ENCODE results near the gene RAD51D. TPM values are rescaled to one million over a fixed set of nuclear protein-coding genes. Genes with fewer than 3 reads are reported as not detected.

Gene RAD51D
- polyA plus RNA-seq, 1 donor from 2014 or later, result 19.0 TPM

DNA sequence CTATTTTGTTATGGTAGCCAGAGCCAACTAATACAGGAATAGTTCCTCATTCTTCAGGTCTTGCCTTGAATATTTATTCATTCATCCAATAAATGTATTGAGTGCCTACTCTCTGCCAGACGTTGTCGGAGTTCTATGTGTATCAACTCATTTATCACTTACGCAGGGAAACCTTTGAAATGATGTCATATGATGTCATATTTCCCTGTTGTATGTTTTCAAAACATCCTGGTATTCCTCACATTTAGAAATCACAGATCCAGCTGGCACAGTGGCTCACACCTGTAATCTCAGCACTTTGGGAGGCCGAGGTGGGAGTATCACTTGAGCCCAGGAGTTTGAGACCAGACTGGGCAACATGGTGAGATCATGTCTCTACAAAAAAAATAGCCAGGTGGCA, 25.2 kb upstream of the RAD51D start:
- Histone ChIP-seq H3K27me3 (ENCODE audit: insufficient read depth, low read depth, low read length) (no peaks in the 10 kb centered on the region), H3F3A (ENCODE audit: insufficient read depth, low read length, poor library complexity, severe bottlenecking) (no peaks in the 10 kb centered on the region), H3K9me2 (ENCODE audit: insufficient read depth, low read length) (no peaks in the 10 kb centered on the region), H3K79me2 (replicated peaks; ENCODE audit: insufficient read depth, low read length) (peaks cover 10% of the 10 kb centered on the region), H3K4me2 (ENCODE audit: low read length) (no peak overlapping the region), H4K20me1 (ENCODE audit: insufficient read depth) (no peaks in the 10 kb centered on the region), H3K4me3 (ENCODE audit: low read length) (no peak overlapping the region), H2AFZ (ENCODE audit: low read depth, low read length) (no peak overlapping the region), H3K9me3 (ENCODE audit: low read length) (no peaks in the 10 kb centered on the region), H3K36me3 (ENCODE audit: insufficient read depth, low read length) (no peaks in the 10 kb centered on the region), H3K9ac (ENCODE audit: low read length) (no peak overlapping the region), H3K27ac (ENCODE audit: low read length) (no peak overlapping the region)
- TF ChIP-seq EP300 (conservative IDR thresholded peaks at IDR 0.05; ENCODE audit: poor library complexity, severe bottlenecking) (no peak), SMC3 (conservative IDR thresholded peaks at IDR 0.05; ENCODE audit: poor library complexity) (no peak), TAF1 (IDR thresholded peaks at IDR 0.05; ENCODE audit: low read depth) (no peak), MXI1 (conservative IDR thresholded peaks at IDR 0.05; ENCODE audit: poor library complexity, severe bottlenecking) (no peak), EZH2 (IDR thresholded peaks at IDR 0.05; ENCODE audit: borderline replicate concordance, insufficient read depth, low read length, poor library complexity, severe bottlenecking) (no peak), RAD21 (conservative IDR thresholded peaks at IDR 0.05) (no peak), POLR2AphosphoS5 (IDR thresholded peaks at IDR 0.05) (no peak)
- TF ChIP-seq, protein P1, sequence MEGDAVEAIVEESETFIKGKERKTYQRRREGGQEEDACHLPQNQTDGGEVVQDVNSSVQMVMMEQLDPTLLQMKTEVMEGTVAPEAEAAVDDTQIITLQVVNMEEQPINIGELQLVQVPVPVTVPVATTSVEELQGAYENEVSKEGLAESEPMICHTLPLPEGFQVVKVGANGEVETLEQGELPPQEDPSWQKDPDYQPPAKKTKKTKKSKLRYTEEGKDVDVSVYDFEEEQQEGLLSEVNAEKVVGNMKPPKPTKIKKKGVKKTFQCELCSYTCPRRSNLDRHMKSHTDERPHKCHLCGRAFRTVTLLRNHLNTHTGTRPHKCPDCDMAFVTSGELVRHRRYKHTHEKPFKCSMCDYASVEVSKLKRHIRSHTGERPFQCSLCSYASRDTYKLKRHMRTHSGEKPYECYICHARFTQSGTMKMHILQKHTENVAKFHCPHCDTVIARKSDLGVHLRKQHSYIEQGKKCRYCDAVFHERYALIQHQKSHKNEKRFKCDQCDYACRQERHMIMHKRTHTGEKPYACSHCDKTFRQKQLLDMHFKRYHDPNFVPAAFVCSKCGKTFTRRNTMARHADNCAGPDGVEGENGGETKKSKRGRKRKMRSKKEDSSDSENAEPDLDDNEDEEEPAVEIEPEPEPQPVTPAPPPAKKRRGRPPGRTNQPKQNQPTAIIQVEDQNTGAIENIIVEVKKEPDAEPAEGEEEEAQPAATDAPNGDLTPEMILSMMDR (IDR thresholded peaks at IDR 0.05; ENCODE audit: poor library complexity, severe bottlenecking), result no peak
- TF ChIP-seq, protein P2, sequence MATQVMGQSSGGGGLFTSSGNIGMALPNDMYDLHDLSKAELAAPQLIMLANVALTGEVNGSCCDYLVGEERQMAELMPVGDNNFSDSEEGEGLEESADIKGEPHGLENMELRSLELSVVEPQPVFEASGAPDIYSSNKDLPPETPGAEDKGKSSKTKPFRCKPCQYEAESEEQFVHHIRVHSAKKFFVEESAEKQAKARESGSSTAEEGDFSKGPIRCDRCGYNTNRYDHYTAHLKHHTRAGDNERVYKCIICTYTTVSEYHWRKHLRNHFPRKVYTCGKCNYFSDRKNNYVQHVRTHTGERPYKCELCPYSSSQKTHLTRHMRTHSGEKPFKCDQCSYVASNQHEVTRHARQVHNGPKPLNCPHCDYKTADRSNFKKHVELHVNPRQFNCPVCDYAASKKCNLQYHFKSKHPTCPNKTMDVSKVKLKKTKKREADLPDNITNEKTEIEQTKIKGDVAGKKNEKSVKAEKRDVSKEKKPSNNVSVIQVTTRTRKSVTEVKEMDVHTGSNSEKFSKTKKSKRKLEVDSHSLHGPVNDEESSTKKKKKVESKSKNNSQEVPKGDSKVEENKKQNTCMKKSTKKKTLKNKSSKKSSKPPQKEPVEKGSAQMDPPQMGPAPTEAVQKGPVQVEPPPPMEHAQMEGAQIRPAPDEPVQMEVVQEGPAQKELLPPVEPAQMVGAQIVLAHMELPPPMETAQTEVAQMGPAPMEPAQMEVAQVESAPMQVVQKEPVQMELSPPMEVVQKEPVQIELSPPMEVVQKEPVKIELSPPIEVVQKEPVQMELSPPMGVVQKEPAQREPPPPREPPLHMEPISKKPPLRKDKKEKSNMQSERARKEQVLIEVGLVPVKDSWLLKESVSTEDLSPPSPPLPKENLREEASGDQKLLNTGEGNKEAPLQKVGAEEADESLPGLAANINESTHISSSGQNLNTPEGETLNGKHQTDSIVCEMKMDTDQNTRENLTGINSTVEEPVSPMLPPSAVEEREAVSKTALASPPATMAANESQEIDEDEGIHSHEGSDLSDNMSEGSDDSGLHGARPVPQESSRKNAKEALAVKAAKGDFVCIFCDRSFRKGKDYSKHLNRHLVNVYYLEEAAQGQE (IDR thresholded peaks at IDR 0.05; ENCODE audit: borderline replicate concordance), result no peak

GRCh38 chr17:35142467-35142796, 22.8 kb upstream of the RAD51D start:
- H3K4me2 ChIP-seq (ENCODE audit: low read length), result no peak overlapping the region
- H2AFZ ChIP-seq (ENCODE audit: low read depth, low read length), result no peak overlapping the region
- no peaks in the 10 kb centered on the region for H3K36me3 ChIP-seq (ENCODE audit: insufficient read depth, low read length)
- no peaks in the 10 kb centered on the region for H3F3A ChIP-seq (ENCODE audit: insufficient read depth, low read length, poor library complexity, severe bottlenecking)
- no peaks in the 10 kb centered on the region for H3K9me2 ChIP-seq (ENCODE audit: insufficient read depth, low read length)
- no peaks in the 10 kb centered on the region for H3K27me3 ChIP-seq (ENCODE audit: insufficient read depth, low read depth, low read length)
- H3K9me3 ChIP-seq (ENCODE audit: low read length), result no peaks in the 10 kb centered on the region
- H3K9ac ChIP-seq (ENCODE audit: low read length), result no peak overlapping the region
- peaks cover 10% of the 10 kb centered on the region for H3K79me2 ChIP-seq (replicated peaks; ENCODE audit: insufficient read depth, low read length)
- no peak for TF ChIP-seq TAF1 (IDR thresholded peaks at IDR 0.05; ENCODE audit: low read depth)
- peak; percentile 4 for TF ChIP-seq RAD21 (conservative IDR thresholded peaks at IDR 0.05)
- TF ChIP-seq SMC3 (conservative IDR thresholded peaks at IDR 0.05; ENCODE audit: poor library complexity), result no peak
- TF ChIP-seq EZH2 (IDR thresholded peaks at IDR 0.05; ENCODE audit: borderline replicate concordance, insufficient read depth, low read length, poor library complexity, severe bottlenecking), result no peak
- no peaks in the 10 kb centered on the region for H4K20me1 ChIP-seq (ENCODE audit: insufficient read depth)
- H3K27ac ChIP-seq (ENCODE audit: low read length), result no peak overlapping the region
- H3K4me3 ChIP-seq (ENCODE audit: low read length), result peak overlapping the region; percentile 81

Data from neural cell (in vitro differentiated cells).